Left ventricle myocardium inferior (tissue), 1 donor: ENCODE results near the gene GNE. TPM values are rescaled to one million over a fixed set of nuclear protein-coding genes. Genes with fewer than 3 reads are reported as not detected.
A peak's percentile ranks its signal among the peaks of the same experiment; 100 is the strongest.
"Not testable (repeated sequence)": the region's sequence is repeated elsewhere in the genome, so short reads cannot be mapped to it uniquely, and the experiment has no call there.

ENCODE experiments used
- DNase-seq: peaks from one replicate; pipeline ENCODE4 v3.0.0-alpha.2; 2020
- H3K27ac ChIP-seq: fragments of 200-600 bp; replicated peaks from 2 replicates; pipeline ENCODE4 v1.8.0; 2021
- H3K27me3 ChIP-seq: fragments of 200-600 bp; 2 replicates; pipeline ENCODE4 v1.8.0; 2021; ENCODE audit warnings: low read depth
- H3K36me3 ChIP-seq: fragments of 200-600 bp; 2 replicates; pipeline ENCODE4 v1.8.0; 2021
- H3K4me1 ChIP-seq: fragments of 200-600 bp; 2 replicates; pipeline ENCODE4 v1.8.0; 2021
- H3K4me3 ChIP-seq: fragments of 200-600 bp; 2 replicates; pipeline ENCODE4 v1.8.0; 2021; ENCODE audit warnings: mild to moderate bottlenecking, moderate library complexity
- H3K9me3 ChIP-seq: fragments of 200-600 bp; replicated peaks from 2 replicates; pipeline ENCODE4 v1.8.0; 2021
- intact Hi-C: fragments of 100-400 bp; cut with micrococcal nuclease; formaldehyde crosslinking; loops from one replicate; pipeline ENCODE4 v1.11.0; 2022
- total RNA-seq: library from RNA; stranded (reverse); fragmentation: NEBNext Ultra II Directional; extraction: Animal tissue kit (Norgen Biotek cat#: 25700); gene quantifications from one replicate; pipeline ENCODE4 v1.2.1, GENCODE V29; 2021
- TF ChIP-seq, protein P1 (sequence below): fragments of 200-600 bp; IDR thresholded peaks from 2 replicates; pipeline ENCODE4 v1.8.0; 2021; ENCODE audit warnings: antibody characterized with exemption, mild to moderate bottlenecking, borderline replicate concordance
- donor health status: DM: no; HTN: yes; CAD: no; lungs with severe emphysema.

The GNE gene
- total RNA-seq, 1 donor from 2014 or later: 11.7 TPM

DNA sequence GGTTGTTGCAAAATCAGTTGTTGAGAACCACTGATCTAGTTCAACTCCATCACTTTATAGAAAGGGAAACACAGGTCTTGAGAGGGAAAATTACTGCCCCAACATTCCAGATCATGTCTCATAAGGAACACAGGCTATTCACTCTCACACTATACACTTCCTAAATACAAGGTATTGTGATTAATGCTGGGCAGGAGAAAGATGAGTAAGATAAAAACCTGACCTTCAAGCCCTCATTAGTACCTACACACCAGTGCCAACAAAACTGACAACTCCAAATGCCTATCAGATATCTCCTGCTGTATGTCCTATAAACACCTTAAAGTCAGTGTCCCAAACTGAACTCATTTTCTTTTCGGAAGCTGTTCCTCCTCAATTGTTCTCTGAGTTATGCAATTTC lies 8.2 kb downstream of the GNE start:
- no peak for DNase-seq
- Histone ChIP-seq H3K4me3 (no peak overlapping the region), H3K27me3 (no peaks in the 10 kb centered on the region), H3K36me3 (peaks cover 28% of the 10 kb centered on the region), H3K27ac (no peak overlapping the region), H3K9me3 (no peaks in the 10 kb centered on the region), H3K4me1 (peaks cover 20% of the 10 kb centered on the region)
- TF ChIP-seq, protein P1, sequence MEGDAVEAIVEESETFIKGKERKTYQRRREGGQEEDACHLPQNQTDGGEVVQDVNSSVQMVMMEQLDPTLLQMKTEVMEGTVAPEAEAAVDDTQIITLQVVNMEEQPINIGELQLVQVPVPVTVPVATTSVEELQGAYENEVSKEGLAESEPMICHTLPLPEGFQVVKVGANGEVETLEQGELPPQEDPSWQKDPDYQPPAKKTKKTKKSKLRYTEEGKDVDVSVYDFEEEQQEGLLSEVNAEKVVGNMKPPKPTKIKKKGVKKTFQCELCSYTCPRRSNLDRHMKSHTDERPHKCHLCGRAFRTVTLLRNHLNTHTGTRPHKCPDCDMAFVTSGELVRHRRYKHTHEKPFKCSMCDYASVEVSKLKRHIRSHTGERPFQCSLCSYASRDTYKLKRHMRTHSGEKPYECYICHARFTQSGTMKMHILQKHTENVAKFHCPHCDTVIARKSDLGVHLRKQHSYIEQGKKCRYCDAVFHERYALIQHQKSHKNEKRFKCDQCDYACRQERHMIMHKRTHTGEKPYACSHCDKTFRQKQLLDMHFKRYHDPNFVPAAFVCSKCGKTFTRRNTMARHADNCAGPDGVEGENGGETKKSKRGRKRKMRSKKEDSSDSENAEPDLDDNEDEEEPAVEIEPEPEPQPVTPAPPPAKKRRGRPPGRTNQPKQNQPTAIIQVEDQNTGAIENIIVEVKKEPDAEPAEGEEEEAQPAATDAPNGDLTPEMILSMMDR: no peak
- intact Hi-C loops: no loop called here

DNA sequence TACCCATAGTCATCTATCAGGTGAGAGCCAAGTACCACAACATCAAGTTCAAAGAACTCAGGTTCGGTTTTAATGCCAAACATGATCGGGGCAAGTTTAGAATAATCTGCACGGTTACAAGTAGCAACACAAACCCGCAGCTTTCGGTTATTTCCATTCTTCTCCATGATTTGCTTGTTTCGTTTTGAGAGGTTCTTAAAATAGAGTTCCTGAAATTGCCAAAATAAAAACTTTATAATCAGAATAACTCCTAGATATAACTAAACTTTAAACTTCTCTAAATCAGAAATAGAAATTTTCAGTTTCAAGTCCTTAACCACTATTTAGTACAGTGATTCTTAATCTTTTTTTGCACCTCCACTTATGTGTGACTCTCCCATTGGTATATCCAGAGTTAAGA lies 9.1 kb downstream of the GNE start:
- no peaks in the 10 kb centered on the region for H3K27me3 ChIP-seq
- DNase-seq: no peak

GRCh38 chr9:36248061-36248460 lies 10.2 kb downstream of the GNE start:
- H3K4me1 ChIP-seq: peaks cover 20% of the 10 kb centered on the region
- H3K27ac ChIP-seq, H3K27me3 ChIP-seq, DNase-seq, H3K4me3 ChIP-seq, H3K9me3 ChIP-seq: not testable (repeated sequence)
- intact Hi-C loops: loop anchor here (5.0 kb wide), 1 partner anchor 79 kb away; no protein-coding TSS in a partner anchor
- H3K36me3 ChIP-seq: peaks cover 46% of the 10 kb centered on the region
- TF ChIP-seq, protein P1: peak; percentile 47

More for the DNA sequence above, 9.1 kb downstream of the GNE start:
- intact Hi-C loops: loop anchor here (5.0 kb wide), 1 partner anchor 78 kb away; no protein-coding TSS in a partner anchor
- Histone ChIP-seq H3K36me3 (peaks cover 36% of the 10 kb centered on the region), H3K27ac (no peak overlapping the region), H3K9me3 (no peaks in the 10 kb centered on the region), H3K4me3 (no peak overlapping the region), H3K4me1 (peaks cover 20% of the 10 kb centered on the region)
- TF ChIP-seq, protein P1: no peak

DNA sequence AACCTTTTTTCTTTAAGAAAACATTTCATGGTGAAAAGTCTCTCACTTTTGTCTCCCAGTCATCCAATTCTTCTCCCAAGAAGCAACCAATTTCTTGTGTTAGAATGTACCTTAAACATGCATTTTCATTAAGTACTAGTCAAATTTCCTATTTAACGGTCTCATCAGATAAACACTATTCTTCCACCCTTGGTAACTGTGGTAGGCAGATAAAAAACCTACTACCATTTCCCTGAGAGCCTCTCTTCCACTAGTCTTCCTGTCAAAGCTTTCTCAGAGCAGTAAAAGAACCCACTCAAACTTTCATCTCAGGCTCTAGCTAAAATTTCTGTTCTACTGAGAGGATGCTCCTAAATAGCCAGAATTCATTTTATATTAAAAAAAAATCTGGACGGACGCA lies 10.9 kb downstream of the GNE start:
- H3K4me1 ChIP-seq: peaks cover 20% of the 10 kb centered on the region
- H3K27ac ChIP-seq: no peak overlapping the region
- no peak overlapping the region for H3K4me3 ChIP-seq
- no peaks in the 10 kb centered on the region for H3K9me3 ChIP-seq
- intact Hi-C loops: loop anchor here (5.0 kb wide), 1 partner anchor 80 kb away; no protein-coding TSS in a partner anchor
- no peak for DNase-seq
- TF ChIP-seq, protein P1: no peak
- peaks cover 52% of the 10 kb centered on the region for H3K36me3 ChIP-seq
- H3K27me3 ChIP-seq: no peaks in the 10 kb centered on the region

- TF ChIP-seq, protein P1: no peak
- intact Hi-C loops: loop anchor here (5.0 kb wide), 1 partner anchor 81 kb away; no protein-coding TSS in a partner anchor
- Histone ChIP-seq H3K4me3 (no peak overlapping the region), H3K4me1 (peaks cover 18% of the 10 kb centered on the region), H3K27ac (no peak overlapping the region), H3K36me3 (peaks cover 65% of the 10 kb centered on the region), H3K9me3 (no peaks in the 10 kb centered on the region), H3K27me3 (no peaks in the 10 kb centered on the region)
- no peak for DNase-seq
These were observed 12.3 kb downstream of the GNE start for GRCh38 chr9:36245906-36246305.

GRCh38 chr9:36239675-36240074 lies 18.6 kb downstream of the GNE start:
- H3K4me3 ChIP-seq, intact Hi-C loops, H3K27me3 ChIP-seq, H3K27ac ChIP-seq, H3K9me3 ChIP-seq, DNase-seq, H3K4me1 ChIP-seq: not testable (repeated sequence)
- H3K36me3 ChIP-seq: peaks cover 54% of the 10 kb centered on the region

- H3K9me3 ChIP-seq, intact Hi-C loops, H3K27ac ChIP-seq, DNase-seq, H3K4me3 ChIP-seq, H3K27me3 ChIP-seq, H3K4me1 ChIP-seq: not testable (repeated sequence)
- H3K36me3 ChIP-seq: peaks cover 51% of the 10 kb centered on the region
These were observed 19.0 kb downstream of the GNE start for GRCh38 chr9:36239205-36239604.
